GM10266 (cell line): ENCODE measurements around the gene ASNSD1.

Experiments used
- DNase-seq: peaks from one replicate; pipeline ENCODE4 v3.0.0; 2012; ENCODE audit errors: extremely low spot score
- CTCF ChIP-seq: IDR thresholded peaks from 2 replicates; pipeline ENCODE4 v1.5.1; 2012; ENCODE audit warnings: mild to moderate bottlenecking, low read depth; ENCODE audit not compliant: control insufficient read depth, insufficient read depth; ENCODE audit errors: missing control alignments

ASNSD1 gene

GRCh38 chr2:189676471-189676870, 15.2 kb downstream of the ASNSD1 start:
- DNase-seq = no peak
- no peak for TF ChIP-seq CTCF

- DNase-seq = no peak
- TF ChIP-seq CTCF = no peak
Measured at GRCh38 chr2:189679226-189679625, 18.0 kb downstream of the ASNSD1 start.

GRCh38 chr2:189681203-189681602, 19.9 kb downstream of the ASNSD1 start:
- DNase-seq = no peak
- TF ChIP-seq CTCF = no peak

GRCh38 chr2:189681903-189682302, 20.6 kb downstream of the ASNSD1 start:
- TF ChIP-seq CTCF = no peak
- no peak for DNase-seq

GRCh38 chr2:189683348-189683747, 22.1 kb downstream of the ASNSD1 start:
- DNase-seq = no peak

GRCh38 chr2:189684811-189685210, 23.6 kb downstream of the ASNSD1 start:
- no peak for DNase-seq

More at GRCh38 chr2:189683348-189683747, 22.1 kb downstream of the ASNSD1 start:
- no peak for TF ChIP-seq CTCF

More at GRCh38 chr2:189684811-189685210, 23.6 kb downstream of the ASNSD1 start:
- no peak for TF ChIP-seq CTCF
